ENCODE measurements around the gene LIX1L. TPM values are rescaled to one million over a fixed set of nuclear protein-coding genes. Genes with fewer than 3 reads are reported as not detected.

Gene LIX1L
- total RNA-seq, 1 experiment from 2014 or later: 0.82 TPM

DNA sequence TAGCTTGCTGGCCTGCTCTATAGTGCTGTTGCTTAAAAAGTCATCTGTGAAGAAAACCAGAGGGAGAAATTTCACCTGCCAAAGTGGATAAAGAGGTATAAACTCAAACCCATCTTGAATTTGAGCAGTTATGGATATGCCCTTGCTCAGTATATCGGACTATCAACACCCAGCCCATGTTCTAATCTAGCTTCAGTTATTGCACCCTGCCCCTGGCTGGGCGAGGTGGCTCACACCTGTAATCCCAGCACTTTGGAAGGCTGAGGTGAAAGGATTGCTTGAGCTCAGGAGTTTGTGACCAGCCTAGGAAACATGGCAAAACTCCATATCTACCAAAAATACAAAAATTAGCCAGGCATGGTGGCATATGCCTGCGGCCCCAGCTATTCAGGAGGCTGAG lies 13.3 kb downstream of the LIX1L start:
- H3K9me3 ChIP-seq: no peaks in the 10 kb centered on the region
- no peak for DNase-seq
- Mint-ChIP-seq H3K9me3 (ENCODE audit: unreplicated experiment) (no peaks in the 10 kb centered on the region), H3K36me3 (ENCODE audit: insufficient read depth, unreplicated experiment) (no peaks in the 10 kb centered on the region), H3K4me3 (ENCODE audit: unreplicated experiment) (no peak overlapping the region), H3K4me1 (ENCODE audit: low read depth, unreplicated experiment) (no peaks in the 10 kb centered on the region), H3K27ac (ENCODE audit: unreplicated experiment) (no peak overlapping the region), H3K27me3 (ENCODE audit: insufficient read depth, unreplicated experiment) (no peaks in the 10 kb centered on the region)
- no peak overlapping the region for H3K4me3 ChIP-seq (ENCODE audit: low read depth, low read length)
- ChIA-PET CTCF (interaction anchor here (0.6 to 1.1 kb wide), 2 partner anchors 53 to 99 kb away, joined by 3 read pairs; partner anchors contain the start of gene NUDT17), POLR2A (no interaction called here)
- no peaks in the 10 kb centered on the region for H3K36me3 ChIP-seq (ENCODE audit: control insufficient read depth, insufficient read depth, low read length)
- H3K27me3 ChIP-seq (replicated peaks; ENCODE audit: control insufficient read depth, insufficient read depth, low read length): no peaks in the 10 kb centered on the region
- no peak for TF ChIP-seq CTCF (IDR thresholded peaks at IDR 0.05; ENCODE audit: insufficient read depth in 1 of 2, low read depth in 1 of 2, low read length in 1 of 2, severe bottlenecking in 1 of 2, unreplicated experiment in 1 of 2)
- H3K4me1 ChIP-seq: no peaks in the 10 kb centered on the region
- no TSS peak for BruUV-seq (replicated peaks)
- intact Hi-C loops (cut with micrococcal nuclease; ENCODE audit: unreplicated experiment): no loop called here

DNA sequence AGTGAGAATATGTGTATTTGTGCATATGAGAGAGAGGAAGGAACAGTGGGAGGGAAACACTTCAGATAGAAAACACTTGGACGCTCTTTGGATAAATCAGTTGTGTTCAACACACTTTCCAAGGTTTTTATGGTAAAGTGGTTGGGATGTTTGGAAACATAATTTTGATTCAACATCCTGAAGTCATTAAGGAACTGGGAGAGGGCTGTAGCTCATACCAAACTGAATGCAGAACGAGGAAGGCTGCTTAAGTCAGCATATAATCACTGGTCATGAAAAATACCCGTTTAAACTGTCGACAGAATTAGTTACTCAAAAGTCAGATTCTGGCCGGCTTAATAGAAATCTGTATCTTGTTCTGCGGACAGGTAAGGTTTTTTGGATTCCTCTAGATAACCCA lies 14.9 kb downstream of the LIX1L start:
- H3K36me3 Mint-ChIP-seq (ENCODE audit: insufficient read depth, unreplicated experiment): no peaks in the 10 kb centered on the region
- ChIA-PET POLR2A (no interaction called here), CTCF (no interaction called here)
- no peaks in the 10 kb centered on the region for H3K4me1 Mint-ChIP-seq (ENCODE audit: low read depth, unreplicated experiment)
- no TSS peak for BruUV-seq (replicated peaks)
- no peaks in the 10 kb centered on the region for H3K27me3 Mint-ChIP-seq (ENCODE audit: insufficient read depth, unreplicated experiment)
- intact Hi-C loops (cut with micrococcal nuclease; ENCODE audit: unreplicated experiment): no loop called here
- no peak for TF ChIP-seq CTCF (IDR thresholded peaks at IDR 0.05; ENCODE audit: insufficient read depth in 1 of 2, low read depth in 1 of 2, low read length in 1 of 2, severe bottlenecking in 1 of 2, unreplicated experiment in 1 of 2)
- H3K27ac Mint-ChIP-seq (ENCODE audit: unreplicated experiment): no peak overlapping the region
- no peaks in the 10 kb centered on the region for H3K36me3 ChIP-seq (ENCODE audit: control insufficient read depth, insufficient read depth, low read length)
- H3K4me3 Mint-ChIP-seq (ENCODE audit: unreplicated experiment): no peak overlapping the region
- H3K4me3 ChIP-seq (ENCODE audit: low read depth, low read length): no peak overlapping the region
- no peaks in the 10 kb centered on the region for H3K4me1 ChIP-seq
- no peaks in the 10 kb centered on the region for H3K9me3 ChIP-seq
- DNase-seq: no peak
- H3K9me3 Mint-ChIP-seq (ENCODE audit: unreplicated experiment): no peaks in the 10 kb centered on the region
- no peaks in the 10 kb centered on the region for H3K27me3 ChIP-seq (replicated peaks; ENCODE audit: control insufficient read depth, insufficient read depth, low read length)

- ChIA-PET CTCF (no interaction called here), POLR2A (no interaction called here)
- BruUV-seq (replicated peaks): no TSS peak
- Mint-ChIP-seq H3K27ac (ENCODE audit: unreplicated experiment) (no peak overlapping the region), H3K36me3 (ENCODE audit: insufficient read depth, unreplicated experiment) (no peaks in the 10 kb centered on the region), H3K9me3 (ENCODE audit: unreplicated experiment) (no peaks in the 10 kb centered on the region), H3K4me1 (ENCODE audit: low read depth, unreplicated experiment) (no peaks in the 10 kb centered on the region), H3K4me3 (ENCODE audit: unreplicated experiment) (no peak overlapping the region), H3K27me3 (ENCODE audit: insufficient read depth, unreplicated experiment) (no peaks in the 10 kb centered on the region)
- Histone ChIP-seq H3K4me3 (ENCODE audit: low read depth, low read length) (no peak overlapping the region), H3K9me3 (no peaks in the 10 kb centered on the region), H3K36me3 (ENCODE audit: control insufficient read depth, insufficient read depth, low read length) (no peaks in the 10 kb centered on the region), H3K4me1 (no peaks in the 10 kb centered on the region), H3K27me3 (replicated peaks; ENCODE audit: control insufficient read depth, insufficient read depth, low read length) (no peaks in the 10 kb centered on the region)
- TF ChIP-seq CTCF (IDR thresholded peaks at IDR 0.05; ENCODE audit: insufficient read depth in 1 of 2, low read depth in 1 of 2, low read length in 1 of 2, severe bottlenecking in 1 of 2, unreplicated experiment in 1 of 2): no peak
- no peak for DNase-seq
- intact Hi-C loops (cut with micrococcal nuclease; ENCODE audit: unreplicated experiment): no loop called here
These were observed 15.4 kb downstream of the LIX1L start for GRCh38 chr1:145942405-145942804.

Data from Caco-2 (cell line).